Vagina (tissue), 2 donors: Measurements from ENCODE around the gene REXO4.

Experiments
- CTCF ChIP-seq, 3 experiments: fragments of 450-650 bp in 2 of 3; fragments of 200-600 bp in 1 of 3; sonication (generic) in 1 of 3; IDR thresholded peaks; one replicate each; pipeline ENCODE4 v1.5.1; 2017 to 2019; ENCODE audit warnings: antibody characterized with exemption in 3 of 3, mild to moderate bottlenecking in 2 of 3, moderate library complexity in 2 of 3
- POLR2A ChIP-seq, 2 donors: fragments of 450-650 bp; IDR thresholded peaks; one replicate each; pipeline ENCODE4 v1.6.1; 2017; ENCODE audit warnings: antibody characterized with exemption in 2 of 2, mild to moderate bottlenecking in 2 of 2, moderate library complexity in 2 of 2
- POLR2AphosphoS5 ChIP-seq, 2 donors: sonication (generic); formaldehyde crosslinking; IDR thresholded peaks; one replicate each; pipeline ENCODE4 v1.9.0; 2017; ENCODE audit warnings: antibody characterized with exemption in 2 of 2, mild to moderate bottlenecking in 2 of 2, low read depth in 1 of 2; ENCODE audit not compliant: insufficient read depth in 1 of 2

- TF ChIP-seq POLR2AphosphoS5 (IDR thresholded peaks at IDR 0.05; ENCODE audit: insufficient read depth in 1 of 2, low read depth in 1 of 2) (no peak), CTCF (IDR thresholded peaks at IDR 0.05) (no peak), POLR2A (IDR thresholded peaks at IDR 0.05) (no peak)
Observed at GRCh38 chr9:133374612-133375115, 43.1 kb downstream of the REXO4 start.
